ENCODE results near the gene ITSN1.
A peak's percentile ranks its signal among the peaks of the same experiment; 100 is the strongest.
"Not testable (repeated sequence)": the region's sequence is repeated elsewhere in the genome, so short reads cannot be mapped to it uniquely, and the experiment has no call there.

ITSN1 gene

GRCh38 chr21:33642027-33642895 lies at the start of gene ITSN1:
Gene ITSN1, plus strand, starts transcription at chr21:33642501. Its CDS starts 76,328 bp downstream, at chr21:33718829.
- peak; percentile 96 for DNase-seq (ENCODE audit: low spot score)

GRCh38 chr21:33598051-33598450 lies 44.2 kb upstream of the ITSN1 start:
- DNase-seq (ENCODE audit: low spot score) = no peak

- no peak for DNase-seq (ENCODE audit: low spot score)
Measured at GRCh38 chr21:33608559-33608958, 33.7 kb upstream of the ITSN1 start.

GRCh38 chr21:33611006-33611744 lies 31.1 kb upstream of the ITSN1 start:
- DNase-seq (ENCODE audit: low spot score) = no peak

GRCh38 chr21:33617565-33617964 lies 24.7 kb upstream of the ITSN1 start:
- DNase-seq (ENCODE audit: low spot score) = not testable (repeated sequence)

- DNase-seq (ENCODE audit: low spot score) = no peak
Measured at GRCh38 chr21:33618407-33618806, 23.9 kb upstream of the ITSN1 start.

GRCh38 chr21:33619726-33620125 lies 22.6 kb upstream of the ITSN1 start:
- DNase-seq (ENCODE audit: low spot score) = no peak

GRCh38 chr21:33622253-33622652 lies 20.0 kb upstream of the ITSN1 start:
- DNase-seq (ENCODE audit: low spot score) = no peak

- not testable (repeated sequence) for DNase-seq (ENCODE audit: low spot score)
Measured at GRCh38 chr21:33626151-33626550, 16.1 kb upstream of the ITSN1 start.

- DNase-seq (ENCODE audit: low spot score) = no peak
Measured at GRCh38 chr21:33634254-33634653, 8.0 kb upstream of the ITSN1 start.

- peak; percentile 15 for DNase-seq (ENCODE audit: low spot score)
Measured at GRCh38 chr21:33640697-33641351, 1.5 kb upstream of the ITSN1 start.

- peak; percentile 95 for DNase-seq (ENCODE audit: low spot score)
Measured at GRCh38 chr21:33641352-33642026, 812 bp upstream of the ITSN1 start, which contains the start of gene CRYZL1. Gene CRYZL1, minus strand, starts transcription at chr21:33641741. Its CDS starts 10,190 bp downstream, at chr21:33631551.

- peak; percentile 34 for DNase-seq (ENCODE audit: low spot score)
Measured at GRCh38 chr21:33642896-33643657, 776 bp downstream of the ITSN1 start.

GRCh38 chr21:33643658-33644311 lies 1.5 kb downstream of the ITSN1 start:
- DNase-seq (ENCODE audit: low spot score) = peak; percentile 15

GRCh38 chr21:33644383-33645074 lies 2.2 kb downstream of the ITSN1 start:
- peak; percentile 5 for DNase-seq (ENCODE audit: low spot score)

GRCh38 chr21:33645730-33646129 lies 3.4 kb downstream of the ITSN1 start:
- no peak for DNase-seq (ENCODE audit: low spot score)

- DNase-seq (ENCODE audit: low spot score) = no peak
Measured at GRCh38 chr21:33647587-33647986, 5.3 kb downstream of the ITSN1 start.

GRCh38 chr21:33648555-33648954 lies 6.3 kb downstream of the ITSN1 start:
- DNase-seq (ENCODE audit: low spot score) = no peak

- DNase-seq (ENCODE audit: low spot score) = no peak
Measured at GRCh38 chr21:33650230-33650629, 7.9 kb downstream of the ITSN1 start.

- no peak for DNase-seq (ENCODE audit: low spot score)
Measured at GRCh38 chr21:33650929-33651509, 8.7 kb downstream of the ITSN1 start.

Measured in AG08396 (cell line).